GM12892 (cell line): ENCODE results near the gene C3orf38.

Experiments used
- POLR2A ChIP-seq: IDR thresholded peaks from 2 replicates; pipeline ENCODE4 v1.6.1; 2011; ENCODE audit warnings: low read depth, low read length, control low read depth
- POLR2AphosphoS5 ChIP-seq: IDR thresholded peaks from 2 replicates; pipeline ENCODE4 v1.6.1; 2011; ENCODE audit warnings: low read depth, low read length, control low read depth
- TAF1 ChIP-seq: IDR thresholded peaks from 2 replicates; pipeline ENCODE4 v1.6.1; 2011; ENCODE audit warnings: low read depth, mild to moderate bottlenecking, control low read depth, low read length, borderline replicate concordance

GRCh38 chr3:88198121-88198520, 48.4 kb downstream of the C3orf38 start:
- TF ChIP-seq TAF1 (no peak), POLR2A (no peak), POLR2AphosphoS5 (no peak)
